Liver (tissue), 3 donors: ENCODE measurements around the gene CNTLN.

Source experiments
- ATF3 ChIP-seq: IDR thresholded peaks from 2 replicates; pipeline ENCODE4 v1.6.1; 2016; ENCODE audit warnings: antibody characterized with exemption
- CTCF ChIP-seq: fragments of 150-350 bp; IDR thresholded peaks from 2 replicates; pipeline ENCODE4 v1.5.1; 2017; ENCODE audit warnings: improper control_type of control experiment, low read depth, low read length; ENCODE audit not compliant: missing input control
- EGR1 ChIP-seq, 2 donors: IDR thresholded peaks; 2 replicates each; pipeline ENCODE4 v1.6.1; 2016 to 2018; ENCODE audit warnings: antibody characterized with exemption in 2 of 2, low read depth in 2 of 2
- HNF4G ChIP-seq: IDR thresholded peaks from 2 replicates; pipeline ENCODE4 v1.6.1; 2016; ENCODE audit warnings: antibody characterized with exemption
- JUND ChIP-seq, 2 donors: IDR thresholded peaks; 2 replicates each; pipeline ENCODE4 v1.6.1; 2016; ENCODE audit warnings: antibody characterized with exemption in 2 of 2
- MAX ChIP-seq: IDR thresholded peaks from 2 replicates; pipeline ENCODE4 v1.6.1; 2016; ENCODE audit warnings: antibody characterized with exemption
- RAD21 ChIP-seq, 2 donors: IDR thresholded peaks; 2 replicates each; pipeline ENCODE4 v1.6.1; 2016; ENCODE audit warnings: antibody characterized with exemption in 2 of 2, mild to moderate bottlenecking in 2 of 2
- REST ChIP-seq: IDR thresholded peaks from 2 replicates; pipeline ENCODE4 v1.6.1; 2016; ENCODE audit warnings: antibody characterized with exemption, mild to moderate bottlenecking
- RXRA ChIP-seq, 2 donors: IDR thresholded peaks; 2 replicates each; pipeline ENCODE4 v1.6.1; 2017 to 2018; ENCODE audit warnings: antibody characterized with exemption in 2 of 2, mild to moderate bottlenecking in 1 of 2
- SP1 ChIP-seq: IDR thresholded peaks from 2 replicates; pipeline ENCODE4 v1.6.1; 2018; ENCODE audit warnings: antibody characterized with exemption, mild to moderate bottlenecking
- TAF1 ChIP-seq: conservative IDR thresholded peaks from 2 replicates; pipeline ENCODE4 v1.6.1; 2016; ENCODE audit warnings: antibody characterized with exemption, mild to moderate bottlenecking
- ZBTB33 ChIP-seq: IDR thresholded peaks from 2 replicates; pipeline ENCODE4 v1.6.1; 2016; ENCODE audit warnings: antibody characterized with exemption
- donor health status: healthy.
- donor health status: healthy.

GRCh38 chr9:17121264-17121663 is 13.6 kb upstream of the CNTLN start:
- TF ChIP-seq CTCF = no peak
- no peak for TF ChIP-seq JUND (IDR thresholded peaks at IDR 0.05)
- no peak for TF ChIP-seq TAF1
- TF ChIP-seq EGR1 (IDR thresholded peaks at IDR 0.05; ENCODE audit: low read depth in 2 of 2) = no peak
- no peak for TF ChIP-seq ZBTB33
- TF ChIP-seq MAX = no peak
- TF ChIP-seq HNF4G = no peak
- TF ChIP-seq RXRA (IDR thresholded peaks at IDR 0.05) = no peak
- no peak for TF ChIP-seq ATF3
- no peak for TF ChIP-seq SP1
- no peak for TF ChIP-seq RAD21 (IDR thresholded peaks at IDR 0.05)
- TF ChIP-seq REST = no peak
